KMS-11 (cell line): ENCODE data around the gene GNAQ.

ENCODE experiments used
- H2AFZ ChIP-seq: fragments of 200-600 bp; sonication (generic); 2 replicates; pipeline ENCODE4 v1.6.1; 2016; ENCODE audit warnings: antibody characterized with exemption, mixed run types, low read depth
- H3K27ac ChIP-seq: fragments of 200-600 bp; sonication (generic); 2 replicates; pipeline ENCODE4 v1.6.1; 2016; ENCODE audit warnings: mild to moderate bottlenecking, mixed run types
- H3K27me3 ChIP-seq: fragments of 200-600 bp; sonication (generic); 2 replicates; pipeline ENCODE4 v1.6.1; 2017; ENCODE audit warnings: mild to moderate bottlenecking, low read depth, mixed run types, moderate library complexity; ENCODE audit not compliant: insufficient read depth
- H3K36me3 ChIP-seq: fragments of 200-600 bp; sonication (generic); 2 replicates; pipeline ENCODE4 v1.6.1; 2017; ENCODE audit warnings: mild to moderate bottlenecking, mixed run types; ENCODE audit not compliant: insufficient read depth
- H3K4me1 ChIP-seq: fragments of 200-600 bp; sonication (generic); 2 replicates; pipeline ENCODE4 v1.6.1; 2016; ENCODE audit warnings: mild to moderate bottlenecking, low read depth, mixed run types; ENCODE audit not compliant: poor library complexity, severe bottlenecking
- H3K4me2 ChIP-seq: fragments of 200-600 bp; sonication (generic); 2 replicates; pipeline ENCODE4 v1.7.0; 2016; ENCODE audit warnings: mild to moderate bottlenecking, mixed run types
- H3K4me3 ChIP-seq: fragments of 200-600 bp; sonication (generic); IDR thresholded peaks from 2 replicates; pipeline ENCODE4 v1.6.1; 2017; ENCODE audit warnings: low read depth, low read length, mixed read lengths; ENCODE audit not compliant: insufficient read depth
- H3K79me2 ChIP-seq: fragments of 200-600 bp; sonication (generic); 2 replicates; pipeline ENCODE4 v1.6.1; 2016; ENCODE audit warnings: low read depth, mixed run types; ENCODE audit not compliant: insufficient read depth
- H3K9ac ChIP-seq: fragments of 200-600 bp; sonication (generic); 2 replicates; pipeline ENCODE4 v1.6.1; 2016; ENCODE audit warnings: mild to moderate bottlenecking, mixed run types
- H4K20me1 ChIP-seq: fragments of 200-600 bp; sonication (generic); 2 replicates; pipeline ENCODE4 v1.6.1; 2016; ENCODE audit warnings: mild to moderate bottlenecking, mixed run types; ENCODE audit not compliant: insufficient read depth
- CTCF ChIP-seq: fragments of 200-600 bp; sonication (generic); conservative IDR thresholded peaks from 2 replicates; pipeline ENCODE4 v1.6.1; 2017; ENCODE audit warnings: low read depth, mild to moderate bottlenecking, antibody characterized with exemption, low read length, moderate library complexity, mixed read lengths

Gene GNAQ

GRCh38 chr9:77939149-77939668 is 92.4 kb downstream of the GNAQ start:
- no peaks in the 10 kb centered on the region for H3K4me1 ChIP-seq
- H3K4me2 ChIP-seq, result no peak overlapping the region
- no peak overlapping the region for H3K9ac ChIP-seq
- no peak overlapping the region for H3K4me3 ChIP-seq
- no peaks in the 10 kb centered on the region for H3K79me2 ChIP-seq
- H3K36me3 ChIP-seq, result no peaks in the 10 kb centered on the region
- no peak for TF ChIP-seq CTCF
- H3K27me3 ChIP-seq, result no peaks in the 10 kb centered on the region
- H3K27ac ChIP-seq, result no peak overlapping the region
- no peaks in the 10 kb centered on the region for H4K20me1 ChIP-seq
- no peak overlapping the region for H2AFZ ChIP-seq

GRCh38 chr9:77938163-77938562 is 93.4 kb downstream of the GNAQ start:
- Histone ChIP-seq H4K20me1 (no peaks in the 10 kb centered on the region), H3K4me3 (no peak overlapping the region), H3K79me2 (no peaks in the 10 kb centered on the region), H3K36me3 (no peaks in the 10 kb centered on the region), H2AFZ (no peak overlapping the region), H3K27me3 (no peaks in the 10 kb centered on the region), H3K4me2 (no peak overlapping the region), H3K4me1 (no peaks in the 10 kb centered on the region), H3K27ac (no peak overlapping the region), H3K9ac (no peak overlapping the region)
- TF ChIP-seq CTCF, result no peak

GRCh38 chr9:77935974-77936373 is 95.6 kb downstream of the GNAQ start:
- no peaks in the 10 kb centered on the region for H3K79me2 ChIP-seq
- H2AFZ ChIP-seq, result no peak overlapping the region
- H3K27ac ChIP-seq, result no peak overlapping the region
- H4K20me1 ChIP-seq, result no peaks in the 10 kb centered on the region
- TF ChIP-seq CTCF, result no peak
- no peaks in the 10 kb centered on the region for H3K4me1 ChIP-seq
- H3K36me3 ChIP-seq, result no peaks in the 10 kb centered on the region
- H3K9ac ChIP-seq, result no peak overlapping the region
- no peaks in the 10 kb centered on the region for H3K27me3 ChIP-seq
- no peak overlapping the region for H3K4me2 ChIP-seq
- H3K4me3 ChIP-seq, result no peak overlapping the region

- no peak for TF ChIP-seq CTCF
- Histone ChIP-seq H3K4me2 (no peak overlapping the region), H3K4me1 (no peaks in the 10 kb centered on the region), H3K27ac (no peak overlapping the region), H3K4me3 (no peak overlapping the region), H3K79me2 (no peaks in the 10 kb centered on the region), H4K20me1 (no peaks in the 10 kb centered on the region), H3K36me3 (no peaks in the 10 kb centered on the region), H3K27me3 (no peaks in the 10 kb centered on the region), H2AFZ (no peak overlapping the region), H3K9ac (no peak overlapping the region)
These were observed 96.4 kb downstream of the GNAQ start for GRCh38 chr9:77935211-77935610.

- Histone ChIP-seq H3K36me3 (no peaks in the 10 kb centered on the region), H3K27ac (no peak overlapping the region), H2AFZ (no peak overlapping the region), H3K9ac (no peak overlapping the region), H3K4me2 (no peak overlapping the region), H3K4me1 (no peaks in the 10 kb centered on the region), H4K20me1 (no peaks in the 10 kb centered on the region), H3K27me3 (no peaks in the 10 kb centered on the region), H3K79me2 (no peaks in the 10 kb centered on the region), H3K4me3 (no peak overlapping the region)
- no peak for TF ChIP-seq CTCF
These were observed 97.6 kb downstream of the GNAQ start for GRCh38 chr9:77933976-77934375.
